Mammary epithelial cell (primary cell): ENCODE data around the gene RSL1D1.
"Not testable (repeated sequence)": the region's sequence is repeated elsewhere in the genome, so short reads cannot be mapped to it uniquely, and the experiment has no call there.

Experiments
- CTCF ChIP-seq, 2 donors: IDR thresholded peaks in 1 of 2; conservative IDR thresholded peaks in 1 of 2; 2 replicates each; pipeline ENCODE4 v1.5.1; 2011 to 2012; ENCODE audit warnings: inconsistent platforms in 2 of 2, low read length in 2 of 2, mild to moderate bottlenecking in 2 of 2, control low read depth in 1 of 2, low read depth in 1 of 2; ENCODE audit not compliant: insufficient read depth in 1 of 2; ENCODE audit errors: extremely low read depth in 1 of 2
- EZH2 ChIP-seq: IDR thresholded peaks from 2 replicates; pipeline ENCODE4 v1.6.1; 2012; ENCODE audit warnings: low read length, inconsistent platforms, borderline replicate concordance

- not testable (repeated sequence) for TF ChIP-seq CTCF (conservative IDR thresholded peaks at IDR 0.05 in 1 of 2, IDR thresholded peaks at IDR 0.05 in 1 of 2; ENCODE audit: extremely low read depth in 1 of 2, insufficient read depth in 1 of 2, low read depth in 1 of 2, low read length in 2 of 2); EZH2
Observed at GRCh38 chr16:11823645-11824044, 27.7 kb downstream of the RSL1D1 start.
